Measurements from ENCODE around the gene CDH4. TPM values are rescaled to one million over a fixed set of nuclear protein-coding genes. Genes with fewer than 3 reads are reported as not detected.

CDH4 gene
- total RNA-seq, 1 donor from 2014 or later, result 2.9 TPM

DNA sequence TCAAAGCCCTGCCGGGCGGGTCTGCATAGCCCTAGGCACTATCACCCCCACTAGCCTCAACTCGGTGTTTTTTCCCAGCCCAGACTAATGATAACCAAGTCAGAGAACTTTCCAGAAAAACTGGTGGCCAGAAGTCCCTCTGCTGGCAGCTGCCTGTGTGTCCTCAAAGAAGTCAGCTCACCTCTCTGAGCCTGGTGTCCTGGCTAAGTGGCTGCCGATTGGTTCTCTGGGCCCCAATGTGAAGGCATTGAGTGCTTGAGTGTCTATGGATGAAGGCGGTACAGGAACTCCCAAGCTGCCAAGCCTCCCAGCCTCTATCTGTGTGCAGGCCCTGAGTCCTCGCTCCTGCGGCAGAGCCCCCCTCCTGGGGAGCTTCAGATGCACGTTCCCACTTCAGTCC, 458.0 kb downstream of the CDH4 start:
- H3K9me3 Mint-ChIP-seq, result peaks cover 2% of the 10 kb centered on the region
- H3K9ac ChIP-seq, result no peak overlapping the region
- H3K27ac ChIP-seq, result no peak overlapping the region
- H3K27ac Mint-ChIP-seq, result no peak overlapping the region
- no peak for TF ChIP-seq EZH2 (IDR thresholded peaks at IDR 0.05)
- no peak for TF ChIP-seq EZH2phosphoT487 (IDR thresholded peaks at IDR 0.05)
- TF ChIP-seq, protein P1, sequence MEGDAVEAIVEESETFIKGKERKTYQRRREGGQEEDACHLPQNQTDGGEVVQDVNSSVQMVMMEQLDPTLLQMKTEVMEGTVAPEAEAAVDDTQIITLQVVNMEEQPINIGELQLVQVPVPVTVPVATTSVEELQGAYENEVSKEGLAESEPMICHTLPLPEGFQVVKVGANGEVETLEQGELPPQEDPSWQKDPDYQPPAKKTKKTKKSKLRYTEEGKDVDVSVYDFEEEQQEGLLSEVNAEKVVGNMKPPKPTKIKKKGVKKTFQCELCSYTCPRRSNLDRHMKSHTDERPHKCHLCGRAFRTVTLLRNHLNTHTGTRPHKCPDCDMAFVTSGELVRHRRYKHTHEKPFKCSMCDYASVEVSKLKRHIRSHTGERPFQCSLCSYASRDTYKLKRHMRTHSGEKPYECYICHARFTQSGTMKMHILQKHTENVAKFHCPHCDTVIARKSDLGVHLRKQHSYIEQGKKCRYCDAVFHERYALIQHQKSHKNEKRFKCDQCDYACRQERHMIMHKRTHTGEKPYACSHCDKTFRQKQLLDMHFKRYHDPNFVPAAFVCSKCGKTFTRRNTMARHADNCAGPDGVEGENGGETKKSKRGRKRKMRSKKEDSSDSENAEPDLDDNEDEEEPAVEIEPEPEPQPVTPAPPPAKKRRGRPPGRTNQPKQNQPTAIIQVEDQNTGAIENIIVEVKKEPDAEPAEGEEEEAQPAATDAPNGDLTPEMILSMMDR (IDR thresholded peaks at IDR 0.05), result no peak
- no peaks in the 10 kb centered on the region for H3K9me3 ChIP-seq (ENCODE audit: low read depth)
- no peaks in the 10 kb centered on the region for H3F3A ChIP-seq (ENCODE audit: low read depth)
- peaks cover 5% of the 10 kb centered on the region for H3K27me3 Mint-ChIP-seq (ENCODE audit: insufficient read depth, low read depth)
- H3K4me1 ChIP-seq, result no peaks in the 10 kb centered on the region
- H3K4me2 ChIP-seq, result no peak overlapping the region
- H3K4me1 Mint-ChIP-seq, result peaks cover 6% of the 10 kb centered on the region
- no peak overlapping the region for H3K4me3 ChIP-seq
- no peaks in the 10 kb centered on the region for H3K79me2 ChIP-seq (ENCODE audit: low read depth)
- H3K4me3 Mint-ChIP-seq, result no peak overlapping the region
- DNase-seq (ENCODE audit: low spot score), result no peak
- H2AFZ ChIP-seq (replicated peaks), result no peak overlapping the region
- H3K27me3 ChIP-seq, result no peaks in the 10 kb centered on the region
- no peaks in the 10 kb centered on the region for H3K36me3 Mint-ChIP-seq
- no peaks in the 10 kb centered on the region for H4K20me1 ChIP-seq (ENCODE audit: low read depth)
- H3K36me3 ChIP-seq, result no peaks in the 10 kb centered on the region

DNA sequence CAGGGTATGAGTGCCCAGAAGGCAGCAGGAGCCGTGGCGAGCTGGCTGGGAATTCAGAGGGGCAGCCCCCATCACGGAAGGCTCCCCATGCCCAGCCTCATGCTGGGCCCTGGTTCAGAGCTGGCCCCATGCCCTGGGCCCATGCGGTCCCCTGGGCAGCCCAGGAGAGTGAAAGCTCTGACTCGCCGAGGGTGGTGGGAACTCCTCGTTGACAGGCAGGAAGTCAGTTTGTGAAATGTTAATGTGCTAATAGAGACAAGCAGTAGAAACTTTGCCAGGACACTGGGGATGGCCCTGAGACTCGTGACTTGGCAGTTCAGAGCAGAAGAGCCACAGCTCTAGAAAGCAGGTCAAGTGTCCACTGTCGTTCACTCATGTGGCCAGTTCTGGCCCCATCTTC, 460.6 kb downstream of the CDH4 start:
- Mint-ChIP-seq H3K4me1 (peaks cover 4% of the 10 kb centered on the region), H3K27me3 (ENCODE audit: insufficient read depth, low read depth) (peaks cover 5% of the 10 kb centered on the region)
- no peaks in the 10 kb centered on the region for H4K20me1 ChIP-seq (ENCODE audit: low read depth)

DNA sequence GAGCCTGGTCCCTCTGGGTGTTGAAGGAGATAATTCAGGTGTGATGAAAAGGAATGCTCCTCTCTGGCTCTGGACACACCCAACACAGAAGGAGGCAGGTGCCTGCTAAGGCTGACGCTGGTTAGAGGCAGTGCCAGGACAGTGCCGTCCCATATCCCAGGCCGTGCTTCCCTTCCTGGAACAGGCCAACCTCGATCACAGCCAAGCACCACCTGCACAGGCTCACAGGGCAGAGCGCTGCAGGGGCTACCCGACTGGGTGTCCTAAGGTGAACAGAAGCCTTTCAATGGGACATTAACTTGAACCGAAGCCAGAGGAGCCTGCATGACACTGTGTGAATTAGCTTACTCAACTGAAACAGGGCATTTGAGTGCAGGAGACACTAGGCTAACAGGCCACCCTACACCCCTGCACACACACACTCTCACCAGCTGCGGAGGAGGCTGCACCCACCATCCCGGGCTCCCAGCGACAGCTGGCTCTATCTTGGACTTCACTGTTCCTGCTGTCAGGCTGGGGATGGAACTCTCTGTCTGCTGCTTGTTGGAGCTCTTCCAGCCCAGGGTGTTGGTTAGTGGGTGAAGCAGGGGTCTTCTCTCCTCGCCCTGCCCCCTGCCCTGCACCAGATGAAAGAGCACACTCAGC, 466.4 kb downstream of the CDH4 start:
- H3K36me3 ChIP-seq, result no peaks in the 10 kb centered on the region
- no peaks in the 10 kb centered on the region for H3K9me3 ChIP-seq (ENCODE audit: low read depth)
- Mint-ChIP-seq H3K27me3 (ENCODE audit: insufficient read depth, low read depth) (peaks cover 9% of the 10 kb centered on the region), H3K9me3 (peaks cover 7% of the 10 kb centered on the region), H3K4me3 (no peak overlapping the region), H3K27ac (no peak overlapping the region), H3K36me3 (no peaks in the 10 kb centered on the region), H3K4me1 (peaks cover 9% of the 10 kb centered on the region)
- no peak for DNase-seq (ENCODE audit: low spot score)
- no peak overlapping the region for H2AFZ ChIP-seq (replicated peaks)
- no peaks in the 10 kb centered on the region for H3F3A ChIP-seq (ENCODE audit: low read depth)
- H3K4me3 ChIP-seq, result no peak overlapping the region
- no peak overlapping the region for H3K27ac ChIP-seq
- H3K27me3 ChIP-seq, result peaks cover 12% of the 10 kb centered on the region
- no peak overlapping the region for H3K9ac ChIP-seq
- TF ChIP-seq, protein P1 (IDR thresholded peaks at IDR 0.05), result no peak
- TF ChIP-seq EZH2 (IDR thresholded peaks at IDR 0.05), result no peak
- TF ChIP-seq EZH2phosphoT487 (IDR thresholded peaks at IDR 0.05), result no peak
- no peaks in the 10 kb centered on the region for H4K20me1 ChIP-seq (ENCODE audit: low read depth)
- H3K4me1 ChIP-seq, result peaks cover 14% of the 10 kb centered on the region
- H3K79me2 ChIP-seq (ENCODE audit: low read depth), result no peaks in the 10 kb centered on the region
- no peak overlapping the region for H3K4me2 ChIP-seq

More for the DNA sequence above, 460.6 kb downstream of the CDH4 start:
- Histone ChIP-seq H3K79me2 (ENCODE audit: low read depth) (no peaks in the 10 kb centered on the region), H3K9me3 (ENCODE audit: low read depth) (no peaks in the 10 kb centered on the region), H3K9ac (no peak overlapping the region), H3K27me3 (no peaks in the 10 kb centered on the region), H3K4me3 (no peak overlapping the region), H3K4me1 (no peaks in the 10 kb centered on the region), H3K27ac (no peak overlapping the region), H3K4me2 (no peak overlapping the region), H2AFZ (replicated peaks) (no peak overlapping the region), H3K36me3 (no peaks in the 10 kb centered on the region), H3F3A (ENCODE audit: low read depth) (no peaks in the 10 kb centered on the region)
- Mint-ChIP-seq H3K4me3 (no peak overlapping the region), H3K27ac (no peak overlapping the region), H3K9me3 (peaks cover 7% of the 10 kb centered on the region), H3K36me3 (no peaks in the 10 kb centered on the region)
- TF ChIP-seq, protein P1 (IDR thresholded peaks at IDR 0.05), result no peak
- TF ChIP-seq EZH2phosphoT487 (IDR thresholded peaks at IDR 0.05) (no peak), EZH2 (IDR thresholded peaks at IDR 0.05) (no peak)
- no peak for DNase-seq (ENCODE audit: low spot score)

All from neural progenitor cell (in vitro differentiated cells).